GM23338 (cell line): Measurements from ENCODE around the gene ITGB1BP1. TPM values are rescaled to one million over a fixed set of nuclear protein-coding genes. Genes with fewer than 3 reads are reported as not detected.
"Not testable (repeated sequence)": the region's sequence is repeated elsewhere in the genome, so short reads cannot be mapped to it uniquely, and the experiment has no call there.

Experiments
- ATAC-seq: fragments of 200-7000 bp; cut with Tn5 transposase; 3 replicates; pipeline ENCODE4 v1.9.1; 2020
- DNase-seq: peaks from one replicate; pipeline ENCODE4 v3.0.0-alpha.2; 2015; ENCODE audit warnings: low spot score
- H2AFZ ChIP-seq: fragments of 200-600 bp; sonication (generic); 2 replicates; pipeline ENCODE4 v1.8.0; 2016; ENCODE audit warnings: antibody characterized with exemption, mild to moderate bottlenecking, moderate library complexity
- H3F3A ChIP-seq: fragments of 200-600 bp; sonication (generic); replicated peaks from 2 replicates; pipeline ENCODE4 v1.8.0; 2017; ENCODE audit warnings: antibody characterized with exemption, mixed run types, low read depth
- H3K27ac ChIP-seq: fragments of 200-600 bp; sonication (generic); 2 replicates; pipeline ENCODE4 v1.6.1; 2016; ENCODE audit warnings: low read depth
- H3K27me3 ChIP-seq: fragments of 200-600 bp; sonication (generic); 2 replicates; pipeline ENCODE4 v1.8.0; 2016; ENCODE audit warnings: mild to moderate bottlenecking, mixed run types, moderate library complexity; ENCODE audit not compliant: insufficient read depth
- H3K36me3 ChIP-seq: fragments of 200-600 bp; sonication (generic); 2 replicates; pipeline ENCODE4 v1.8.0; 2016; ENCODE audit warnings: mild to moderate bottlenecking; ENCODE audit not compliant: insufficient read depth
- H3K4me1 ChIP-seq: fragments of 200-600 bp; sonication (generic); 2 replicates; pipeline ENCODE4 v1.8.0; 2016; ENCODE audit warnings: mild to moderate bottlenecking, moderate library complexity; ENCODE audit not compliant: insufficient read depth
- H3K4me2 ChIP-seq: fragments of 200-600 bp; sonication (generic); 2 replicates; pipeline ENCODE4 v1.7.1; 2017; ENCODE audit warnings: mixed run types
- H3K4me3 ChIP-seq: fragments of 200-600 bp; sonication (generic); 2 replicates; pipeline ENCODE4 v1.6.1; 2016; ENCODE audit warnings: mixed run types
- H3K79me2 ChIP-seq: fragments of 200-600 bp; sonication (generic); replicated peaks from 2 replicates; pipeline ENCODE4 v1.8.0; 2017; ENCODE audit warnings: mild to moderate bottlenecking; ENCODE audit not compliant: insufficient read depth
- H3K9me2 ChIP-seq: fragments of 200-600 bp; sonication (generic); 2 replicates; pipeline ENCODE4 v1.8.0; 2017; ENCODE audit not compliant: insufficient read depth
- H4K20me1 ChIP-seq: fragments of 200-600 bp; sonication (generic); replicated peaks from 2 replicates; pipeline ENCODE4 v1.8.0; 2017; ENCODE audit warnings: mild to moderate bottlenecking; ENCODE audit not compliant: insufficient read depth
- H3K27ac Mint-ChIP-seq: 2 replicates; pipeline ENCODE4 v1.8.0; 2020; ENCODE audit warnings: inconsistent platforms, mild to moderate bottlenecking, moderate library complexity, mixed read lengths
- H3K27me3 Mint-ChIP-seq: 3 replicates; pipeline ENCODE4 v1.8.0; 2022; ENCODE audit warnings: low read depth, mild to moderate bottlenecking, moderate library complexity, mixed read lengths, inconsistent platforms; ENCODE audit not compliant: insufficient read depth, poor library complexity
- H3K36me3 Mint-ChIP-seq: 3 replicates; pipeline ENCODE4 v1.8.0; 2021; ENCODE audit warnings: low read depth, mild to moderate bottlenecking, inconsistent platforms, moderate library complexity, mixed read lengths
- H3K4me1 Mint-ChIP-seq: 3 replicates; pipeline ENCODE4 v1.8.0; 2020; ENCODE audit warnings: mild to moderate bottlenecking, inconsistent platforms, mixed read lengths
- H3K4me3 Mint-ChIP-seq: 3 replicates; pipeline ENCODE4 v1.8.0; 2021; ENCODE audit warnings: moderate library complexity, mild to moderate bottlenecking, inconsistent platforms, mixed read lengths
- H3K9me3 Mint-ChIP-seq: 3 replicates; pipeline ENCODE4 v1.8.0; 2020; ENCODE audit warnings: moderate library complexity, mild to moderate bottlenecking, inconsistent platforms, mixed read lengths
- CREB1 ChIP-seq: fragments of 250-450 bp; sonication (Bioruptor Pico); IDR thresholded peaks from 2 replicates; pipeline ENCODE4 v1.5.0; 2020; ENCODE audit warnings: low read depth, mild to moderate bottlenecking, moderate library complexity
- ETS1 ChIP-seq: IDR thresholded peaks from 2 replicates; pipeline ENCODE4 v1.6.1; 2016; ENCODE audit warnings: antibody characterized with exemption
- EZH2 ChIP-seq: fragments of 200-600 bp; sonication (generic); IDR thresholded peaks from one replicate; pipeline ENCODE4 v1.8.0; 2017; ENCODE audit warnings: antibody characterized with exemption, mild to moderate bottlenecking, low read depth; ENCODE audit not compliant: unreplicated experiment
- EZH2phosphoT487 ChIP-seq: fragments of 200-600 bp; sonication (generic); IDR thresholded peaks from one replicate; pipeline ENCODE4 v1.8.1; 2018; ENCODE audit warnings: antibody characterized with exemption; ENCODE audit not compliant: unreplicated experiment
- JUNB ChIP-seq: IDR thresholded peaks from one replicate; pipeline ENCODE4 v1.6.1; 2016; ENCODE audit warnings: antibody characterized with exemption; ENCODE audit not compliant: unreplicated experiment
- NANOG ChIP-seq: IDR thresholded peaks from 2 replicates; pipeline ENCODE4 v1.6.1; 2016; ENCODE audit warnings: antibody characterized with exemption, borderline replicate concordance
- POLR2AphosphoS5 ChIP-seq: IDR thresholded peaks from 2 replicates; pipeline ENCODE4 v1.6.1; 2016; ENCODE audit warnings: antibody characterized with exemption, low read depth
- REST ChIP-seq: IDR thresholded peaks from one replicate; pipeline ENCODE4 v1.6.1; 2018; ENCODE audit warnings: antibody characterized with exemption; ENCODE audit not compliant: unreplicated experiment
- STAT1 ChIP-seq: IDR thresholded peaks from one replicate; pipeline ENCODE4 v1.6.1; 2016; ENCODE audit warnings: antibody characterized with exemption; ENCODE audit not compliant: unreplicated experiment
- ZNF114 ChIP-seq: fragments of 250-450 bp; sonication (Bioruptor Pico); IDR thresholded peaks from 2 replicates; pipeline ENCODE4 v1.5.0; 2020; ENCODE audit warnings: mild to moderate bottlenecking, moderate library complexity
- ZNF462 ChIP-seq: fragments of 250-450 bp; sonication (Bioruptor Pico); IDR thresholded peaks from 2 replicates; pipeline ENCODE4 v1.5.0; 2020; ENCODE audit warnings: mild to moderate bottlenecking, moderate library complexity
- polyA plus RNA-seq: library from polyadenylated mRNA; unstranded; fragments of >200 nt; fragmentation: Nextera tagmentation; extraction: Ambion mirVana; gene quantifications from 2 replicates; pipeline ENCODE4 v1.2.1, GENCODE V29; 2016
- total RNA-seq: library from RNA; depleted of rRNA; stranded (reverse); fragments of >200 nt; shearing (Covaris generic); gene quantifications from 2 replicates; pipeline ENCODE4 v1.2.3, GENCODE V29; 2014

Gene ITGB1BP1
- total and polyA plus RNA-seq, 2 experiments from 2014 or later = 29.1 to 63.5 TPM

- Histone ChIP-seq H3K27ac (no peak overlapping the region), H3K4me1 (no peaks in the 10 kb centered on the region), H3K27me3 (no peaks in the 10 kb centered on the region), H4K20me1 (no peaks in the 10 kb centered on the region; the same call in 1 of the 2 replicates), H3K9me2 (no peaks in the 10 kb centered on the region), H3F3A (no peaks in the 10 kb centered on the region), H3K4me2 (no peak overlapping the region), H3K4me3 (no peak overlapping the region), H3K79me2 (no peaks in the 10 kb centered on the region), H2AFZ (no peak overlapping the region), H3K36me3 (no peaks in the 10 kb centered on the region; the same call in 1 of the 2 replicates)
- DNase-seq (no peak), ATAC-seq (no peak)
- TF ChIP-seq REST (no peak), STAT1 (no peak), ETS1 (no peak), NANOG (no peak), EZH2phosphoT487 (no peak), JUNB (no peak), CREB1 (CRISPR knock-in tag) (no peak), POLR2AphosphoS5 (no peak), ZNF114 (CRISPR knock-in tag) (no peak), ZNF462 (CRISPR knock-in tag) (no peak), EZH2 (no peak)
- Mint-ChIP-seq H3K27ac (peak overlapping the region; percentile 67; the same call in 1 of the 2 replicates), H3K27me3 (peaks cover 7% of the 10 kb centered on the region), H3K9me3 (no peaks in the 10 kb centered on the region), H3K4me3 (no peak overlapping the region), H3K36me3 (peaks cover 10% of the 10 kb centered on the region), H3K4me1 (peaks cover 16% of the 10 kb centered on the region)
These were observed 24.2 kb downstream of the ITGB1BP1 start for GRCh38 chr2:9398881-9399780.

- H3K27ac Mint-ChIP-seq, H3K79me2 ChIP-seq, H3K4me3 Mint-ChIP-seq, ATAC-seq, H3K4me2 ChIP-seq, DNase-seq, H3K4me1 ChIP-seq, H3F3A ChIP-seq, H3K9me3 Mint-ChIP-seq, H3K27ac ChIP-seq, H3K9me2 ChIP-seq, H3K36me3 ChIP-seq, H4K20me1 ChIP-seq, H2AFZ ChIP-seq, H3K27me3 Mint-ChIP-seq, H3K4me3 ChIP-seq, H3K27me3 ChIP-seq: not testable (repeated sequence)
- Mint-ChIP-seq H3K36me3 (peaks cover 11% of the 10 kb centered on the region), H3K4me1 (peaks cover 23% of the 10 kb centered on the region)
These were observed 25.1 kb downstream of the ITGB1BP1 start for GRCh38 chr2:9398251-9398650.
